GM12878 (cell line): ENCODE data around the gene IFT52.

Experiments used
- ATF7 ChIP-seq: fragments of 450-650 bp; IDR thresholded peaks from 2 replicates; pipeline ENCODE4 v1.6.1; 2016; ENCODE audit warnings: low read depth, mild to moderate bottlenecking
- JUNB ChIP-seq: IDR thresholded peaks from 2 replicates; pipeline ENCODE4 v1.6.1; 2016; ENCODE audit warnings: antibody characterized with exemption, mild to moderate bottlenecking
- NFYB ChIP-seq: IDR thresholded peaks from 2 replicates; pipeline ENCODE4 v1.6.1; 2011; ENCODE audit warnings: low read depth, mild to moderate bottlenecking, low read length, improper control_type of control experiment, moderate library complexity; ENCODE audit not compliant: insufficient read depth
- POU2F2 ChIP-seq: IDR thresholded peaks from 3 replicates; pipeline ENCODE4 v1.6.1; 2011; ENCODE audit warnings: low read depth, mild to moderate bottlenecking, low read length, borderline replicate concordance
- SMC3 ChIP-seq: IDR thresholded peaks from 2 replicates; pipeline ENCODE4 v1.6.1; 2011; ENCODE audit warnings: low read length, improper control_type of control experiment, borderline replicate concordance
- TARDBP ChIP-seq: IDR thresholded peaks from 2 replicates; pipeline ENCODE4 v1.6.1; 2016; ENCODE audit warnings: borderline replicate concordance
- TF ChIP-seq, protein P1 (sequence below), 3 experiments: IDR thresholded peaks in 2 of 3; conservative IDR thresholded peaks in 1 of 3; 2 replicates each; pipeline ENCODE4 v1.5.1; 2011; ENCODE audit warnings: low read depth in 3 of 3, low read length in 3 of 3, mild to moderate bottlenecking in 3 of 3, control low read depth in 2 of 3, moderate library complexity in 2 of 3, inconsistent platforms in 1 of 3, mixed read lengths in 1 of 3; ENCODE audit not compliant: control insufficient read depth in 2 of 3, insufficient read depth in 1 of 3; ENCODE audit errors: extremely low read depth in 1 of 3

DNA sequence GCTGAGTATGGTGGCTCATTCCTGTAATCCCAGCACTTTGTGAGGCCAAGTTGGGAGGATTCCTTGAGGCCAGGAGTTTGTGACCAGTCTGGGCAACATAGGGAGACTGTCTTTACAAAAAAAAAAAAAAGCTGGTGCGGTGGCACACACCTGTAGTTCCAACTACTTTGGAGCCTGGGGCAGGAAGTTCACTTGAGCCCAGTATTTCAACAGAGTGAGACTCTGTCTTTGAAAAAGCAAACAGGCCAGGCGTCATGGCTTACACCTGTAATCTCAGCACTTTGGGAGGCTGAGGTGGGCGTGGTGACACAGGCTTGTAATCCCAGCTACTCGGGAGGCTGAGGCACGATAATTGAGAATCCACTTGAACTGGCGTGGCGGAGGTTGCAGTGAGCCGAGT, 104.8 kb downstream of the IFT52 start:
- TF ChIP-seq NFYB (no peak), POU2F2 (no peak), ATF7 (no peak), SMC3 (no peak), TARDBP (no peak), JUNB (no peak)
- TF ChIP-seq, protein P1, sequence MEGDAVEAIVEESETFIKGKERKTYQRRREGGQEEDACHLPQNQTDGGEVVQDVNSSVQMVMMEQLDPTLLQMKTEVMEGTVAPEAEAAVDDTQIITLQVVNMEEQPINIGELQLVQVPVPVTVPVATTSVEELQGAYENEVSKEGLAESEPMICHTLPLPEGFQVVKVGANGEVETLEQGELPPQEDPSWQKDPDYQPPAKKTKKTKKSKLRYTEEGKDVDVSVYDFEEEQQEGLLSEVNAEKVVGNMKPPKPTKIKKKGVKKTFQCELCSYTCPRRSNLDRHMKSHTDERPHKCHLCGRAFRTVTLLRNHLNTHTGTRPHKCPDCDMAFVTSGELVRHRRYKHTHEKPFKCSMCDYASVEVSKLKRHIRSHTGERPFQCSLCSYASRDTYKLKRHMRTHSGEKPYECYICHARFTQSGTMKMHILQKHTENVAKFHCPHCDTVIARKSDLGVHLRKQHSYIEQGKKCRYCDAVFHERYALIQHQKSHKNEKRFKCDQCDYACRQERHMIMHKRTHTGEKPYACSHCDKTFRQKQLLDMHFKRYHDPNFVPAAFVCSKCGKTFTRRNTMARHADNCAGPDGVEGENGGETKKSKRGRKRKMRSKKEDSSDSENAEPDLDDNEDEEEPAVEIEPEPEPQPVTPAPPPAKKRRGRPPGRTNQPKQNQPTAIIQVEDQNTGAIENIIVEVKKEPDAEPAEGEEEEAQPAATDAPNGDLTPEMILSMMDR (IDR thresholded peaks at IDR 0.05 in 2 of 3, conservative IDR thresholded peaks at IDR 0.05 in 1 of 3; ENCODE audit: control insufficient read depth in 2 of 3, extremely low read depth in 1 of 3, insufficient read depth in 1 of 3, low read depth in 3 of 3, low read length in 3 of 3), result no peak
